ENCODE measurements around the gene PEX13.

- TF ChIP-seq POLR2A (IDR thresholded peaks at IDR 0.05; ENCODE audit: borderline replicate concordance, extremely low read depth, insufficient read depth, insufficient read length) (no peak), CTCF (IDR thresholded peaks at IDR 0.05 in 2 of 3, conservative IDR thresholded peaks at IDR 0.05 in 1 of 3; ENCODE audit: borderline replicate concordance in 1 of 3, insufficient read depth in 1 of 3, low read depth in 2 of 3, low read length in 2 of 3) (no peak), RAD21 (IDR thresholded peaks at IDR 0.05; ENCODE audit: low read depth) (no peak), CEBPB (IDR thresholded peaks at IDR 0.05; ENCODE audit: low read depth) (no peak), POLR2AphosphoS5 (IDR thresholded peaks at IDR 0.05; ENCODE audit: low read depth, low read length) (no peak), ZFX (IDR thresholded peaks at IDR 0.05) (no peak), ZBTB33 (IDR thresholded peaks at IDR 0.05; ENCODE audit: extremely low read depth, insufficient replicate concordance, low read length) (no peak), REST (IDR thresholded peaks at IDR 0.05; ENCODE audit: low read depth) (no peak), SP1 (IDR thresholded peaks at IDR 0.05; ENCODE audit: low read depth) (no peak), EZH2phosphoT487 (IDR thresholded peaks at IDR 0.05; ENCODE audit: borderline replicate concordance) (no peak), ATF3 (IDR thresholded peaks at IDR 0.05) (no peak)
Observed at GRCh38 chr2:61055557-61055956, 38.0 kb downstream of the PEX13 start.

Data from HCT116 (cell line).